DOHH2 (cell line): ENCODE data around the gene AP3B1.
"Not testable (repeated sequence)": the region's sequence is repeated elsewhere in the genome, so short reads cannot be mapped to it uniquely, and the experiment has no call there.

Experiments used
- EZH2phosphoT487 ChIP-seq: fragments of 200-600 bp; sonication (generic); IDR thresholded peaks from 2 replicates; pipeline ENCODE4 v1.6.1; 2017; ENCODE audit warnings: borderline replicate concordance, mild to moderate bottlenecking, antibody characterized with exemption, low read length, moderate library complexity, mixed read lengths
- TF ChIP-seq, protein P1 (sequence below): fragments of 200-600 bp; sonication (generic); IDR thresholded peaks from one replicate; pipeline ENCODE4 v1.5.1; 2014; ENCODE audit warnings: antibody characterized with exemption, mild to moderate bottlenecking, low read depth, low read length; ENCODE audit not compliant: poor library complexity, severe bottlenecking

DNA sequence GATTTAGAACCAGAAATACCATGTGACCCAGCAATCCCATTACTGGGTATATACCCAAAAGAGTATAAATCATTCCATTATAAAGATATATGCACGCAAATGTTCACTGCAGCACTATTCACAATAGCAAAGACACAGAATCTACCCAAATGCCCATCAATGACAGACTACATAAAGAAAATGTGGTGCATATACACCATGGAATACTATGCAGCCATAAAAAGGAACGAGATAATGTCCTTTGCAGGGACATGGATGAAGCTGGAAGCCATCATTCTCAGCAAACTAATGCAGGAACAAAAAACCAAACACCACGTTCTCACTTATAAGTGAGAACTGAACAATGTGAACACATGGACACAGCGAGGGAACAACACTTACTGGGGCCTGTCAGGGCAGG lies 105.8 kb downstream of the AP3B1 start:
- TF ChIP-seq, protein P1, sequence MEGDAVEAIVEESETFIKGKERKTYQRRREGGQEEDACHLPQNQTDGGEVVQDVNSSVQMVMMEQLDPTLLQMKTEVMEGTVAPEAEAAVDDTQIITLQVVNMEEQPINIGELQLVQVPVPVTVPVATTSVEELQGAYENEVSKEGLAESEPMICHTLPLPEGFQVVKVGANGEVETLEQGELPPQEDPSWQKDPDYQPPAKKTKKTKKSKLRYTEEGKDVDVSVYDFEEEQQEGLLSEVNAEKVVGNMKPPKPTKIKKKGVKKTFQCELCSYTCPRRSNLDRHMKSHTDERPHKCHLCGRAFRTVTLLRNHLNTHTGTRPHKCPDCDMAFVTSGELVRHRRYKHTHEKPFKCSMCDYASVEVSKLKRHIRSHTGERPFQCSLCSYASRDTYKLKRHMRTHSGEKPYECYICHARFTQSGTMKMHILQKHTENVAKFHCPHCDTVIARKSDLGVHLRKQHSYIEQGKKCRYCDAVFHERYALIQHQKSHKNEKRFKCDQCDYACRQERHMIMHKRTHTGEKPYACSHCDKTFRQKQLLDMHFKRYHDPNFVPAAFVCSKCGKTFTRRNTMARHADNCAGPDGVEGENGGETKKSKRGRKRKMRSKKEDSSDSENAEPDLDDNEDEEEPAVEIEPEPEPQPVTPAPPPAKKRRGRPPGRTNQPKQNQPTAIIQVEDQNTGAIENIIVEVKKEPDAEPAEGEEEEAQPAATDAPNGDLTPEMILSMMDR = not testable (repeated sequence)
- TF ChIP-seq EZH2phosphoT487 = not testable (repeated sequence)
